Ishikawa (cell line): ENCODE measurements around the gene UACA.

Experiments used
- CEBPB ChIP-seq: IDR thresholded peaks from 2 replicates; pipeline ENCODE4 v1.6.1; 2012
- CREB1 ChIP-seq: IDR thresholded peaks from 2 replicates; pipeline ENCODE4 v1.6.1; 2012; ENCODE audit warnings: low read depth
- EGR1 ChIP-seq: IDR thresholded peaks from 2 replicates; pipeline ENCODE4 v1.6.1; 2012
- RAD21 ChIP-seq: IDR thresholded peaks from 2 replicates; pipeline ENCODE4 v1.6.1; 2012; ENCODE audit warnings: low read depth
- TAF1 ChIP-seq: IDR thresholded peaks from 2 replicates; pipeline ENCODE4 v1.6.1; 2012; ENCODE audit warnings: low read depth, mild to moderate bottlenecking
- TEAD4 ChIP-seq: IDR thresholded peaks from 2 replicates; pipeline ENCODE4 v1.6.1; 2012
- USF1 ChIP-seq: IDR thresholded peaks from 2 replicates; pipeline ENCODE4 v1.6.1; 2012
- YY1 ChIP-seq: IDR thresholded peaks from 2 replicates; pipeline ENCODE4 v1.6.1; 2012; ENCODE audit warnings: low read depth
- ZBTB7A ChIP-seq: IDR thresholded peaks from 2 replicates; pipeline ENCODE4 v1.6.1; 2012; ENCODE audit warnings: low read depth
- TF ChIP-seq, protein P1 (sequence below): IDR thresholded peaks from 2 replicates; pipeline ENCODE4 v1.6.1; 2012

GRCh38 chr15:70795311-70795665 is 31.9 kb upstream of the UACA start:
- TF ChIP-seq EGR1 (no peak), RAD21 (no peak), CREB1 (no peak), ZBTB7A (no peak), TEAD4 (peak; percentile 21; the same call in 1 of the 2 replicates), USF1 (no peak), YY1 (no peak), TAF1 (no peak), CEBPB (no peak)
- TF ChIP-seq, protein P1, sequence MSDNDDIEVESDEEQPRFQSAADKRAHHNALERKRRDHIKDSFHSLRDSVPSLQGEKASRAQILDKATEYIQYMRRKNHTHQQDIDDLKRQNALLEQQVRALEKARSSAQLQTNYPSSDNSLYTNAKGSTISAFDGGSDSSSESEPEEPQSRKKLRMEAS: no peak
